ENCODE measurements around the gene OPRD1. TPM values are rescaled to one million over a fixed set of nuclear protein-coding genes. Genes with fewer than 3 reads are reported as not detected.
"Not testable (repeated sequence)": the region's sequence is repeated elsewhere in the genome, so short reads cannot be mapped to it uniquely, and the experiment has no call there.

OPRD1 gene
- total and polyA plus RNA-seq, 2 of the 4 experiments (the other 2 are of a cell fraction) = under 0.01 TPM; not detected in 1

DNA sequence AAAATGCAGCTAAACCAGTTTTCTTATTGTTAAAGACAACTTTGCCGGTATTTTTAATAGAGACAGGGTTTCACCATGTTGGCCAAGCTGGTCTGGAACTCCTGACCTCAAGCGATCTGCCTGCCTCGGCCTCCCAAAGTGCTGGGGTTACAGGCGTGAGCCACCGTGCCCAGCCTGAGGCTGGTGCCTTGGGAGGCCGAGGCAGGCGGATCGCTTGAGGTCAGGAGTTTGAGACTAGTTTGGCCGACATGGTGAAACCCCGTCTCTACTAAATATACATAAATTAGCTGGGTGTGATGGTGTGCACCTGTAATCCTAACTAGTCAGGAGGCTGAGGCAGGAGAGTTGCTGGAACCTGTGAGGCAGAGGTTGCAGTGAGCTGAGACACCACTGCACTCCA is 40.0 kb upstream of the OPRD1 start:
- dilution Hi-C loops (cut with HindIII; ENCODE audit: low sequenced_read_pairs, unreplicated experiment); POLR2A ChIA-PET (ENCODE audit: unreplicated experiment); H3K56ac ChIP-seq (ENCODE audit: extremely low read depth, insufficient read depth, low read length); H4K8ac ChIP-seq (ENCODE audit: low read depth in 2 of 2, low read length in 2 of 2); H2BK5ac ChIP-seq (ENCODE audit: low read depth, low read length, poor library complexity, severe bottlenecking); H4K5ac ChIP-seq (ENCODE audit: low read depth, low read length); H3K14ac ChIP-seq (replicated peaks; ENCODE audit: low read depth, low read length); H3K27me3 ChIP-seq (ENCODE audit: control insufficient read depth, insufficient read depth, low read length); H3K23ac ChIP-seq (ENCODE audit: low read depth, low read length); H3K9me1 ChIP-seq (ENCODE audit: insufficient read depth, low read length); H3K18ac ChIP-seq (ENCODE audit: low read depth, low read length); ATAC-seq (ENCODE audit: low read depth); H2AFZ ChIP-seq (replicated peaks; ENCODE audit: low read length, poor library complexity); DNase-seq; H2BK20ac ChIP-seq (ENCODE audit: low read depth, low read length); H3K27ac ChIP-seq (ENCODE audit: insufficient read depth, low read length); H2BK15ac ChIP-seq (ENCODE audit: low read depth, low read length); H3K9ac ChIP-seq (ENCODE audit: low read depth, low read length); H2AK5ac ChIP-seq (ENCODE audit: low read depth, low read length); H3K4me1 ChIP-seq (ENCODE audit: control insufficient read depth, insufficient read depth, low read length); H3K4ac ChIP-seq (ENCODE audit: low read depth, low read length); in situ Hi-C loops (cut with MboI; ENCODE audit: low sequenced_read_pairs); H2AK9ac ChIP-seq (replicated peaks; ENCODE audit: low read depth, low read length, poor library complexity); CTCF ChIA-PET; BruUV-seq (replicated peaks); intact Hi-C loops (cut with micrococcal nuclease); H3K9me3 ChIP-seq (ENCODE audit: control insufficient read depth, insufficient read depth, low read length); H2BK120ac ChIP-seq (ENCODE audit: low read depth, low read length); H3K4me3 ChIP-seq (ENCODE audit: insufficient read depth, low read depth, low read length); H4K91ac ChIP-seq (ENCODE audit: insufficient read depth, low read depth, low read length); H3K4me2 ChIP-seq (ENCODE audit: low read depth, low read length): not testable (repeated sequence)
- peaks cover 13 to 46% of the 10 kb centered on the region in 2 experiments for H3K79me1 ChIP-seq (ENCODE audit: low read depth in 1 of 2, low read length in 2 of 2)
- 92% methylated on average over 2 of the region's 10 CpGs; no CpG with 5 or more reads in 1 of the 2 experiments for WGBS, 2 experiments (ENCODE audit: extremely low coverage in 2 of 2, insufficient read length in 1 of 2)
- H3K36me3 ChIP-seq (ENCODE audit: control insufficient read depth, insufficient read depth, low read length) = peaks cover 20% of the 10 kb centered on the region
- peaks cover 23% of the 10 kb centered on the region for H4K20me1 ChIP-seq (ENCODE audit: insufficient read depth, low read length)
